NCI-H82 treated with DMSO at 0.1 percent for 48 hours (cell line): Measurements from ENCODE around the gene GPR35.

Source experiments
- DNase-seq: peaks from one replicate; lab custom pipeline; 2025; ENCODE audit not compliant: unreplicated experiment; lab: John Stamatoyannopoulos, UW

Gene GPR35

DNA sequence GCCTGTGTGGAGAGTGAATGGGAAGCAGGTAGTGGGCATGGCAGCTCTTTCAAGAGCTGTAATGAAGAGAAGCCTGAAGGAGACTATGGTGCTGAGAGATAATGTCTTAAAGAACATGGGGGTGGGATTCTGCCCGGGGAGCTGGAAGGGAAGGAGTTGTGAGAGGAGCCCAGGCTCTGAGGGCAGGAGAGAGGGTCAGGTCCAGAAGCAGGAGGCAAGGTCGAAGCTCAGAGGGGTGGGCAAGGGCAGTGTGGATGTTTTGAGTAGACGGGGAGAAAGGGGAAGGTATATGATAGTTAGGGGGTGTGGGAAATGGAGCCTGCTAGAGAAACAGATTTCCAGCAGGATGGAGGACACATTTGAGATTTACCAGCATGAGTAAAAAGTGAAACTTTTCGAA lies 36.6 kb upstream of the GPR35 start:
- no peak for DNase-seq

DNA sequence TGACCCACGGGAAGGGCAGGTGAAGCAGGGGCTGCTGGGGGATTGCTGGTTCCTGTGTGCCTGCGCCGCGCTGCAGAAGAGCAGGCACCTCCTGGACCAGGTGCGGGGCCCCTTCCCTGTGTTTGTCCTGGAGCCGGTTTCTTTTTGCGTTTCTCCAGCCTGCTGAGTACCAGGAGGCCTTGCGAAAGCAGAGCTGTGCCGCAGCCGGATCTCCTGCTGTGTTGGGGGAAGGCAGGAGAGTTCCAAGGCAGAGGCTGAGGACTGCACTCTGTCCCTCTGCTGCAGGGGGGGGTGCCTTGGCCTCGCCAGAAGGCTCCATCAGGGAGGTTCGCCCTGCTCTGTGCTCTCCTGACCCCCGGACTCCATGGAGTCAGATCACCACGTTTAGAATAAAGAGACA lies 35.9 kb upstream of the GPR35 start:
- DNase-seq: no peak

GRCh38 chr2:240589850-240590525 lies 35.3 kb upstream of the GPR35 start:
- DNase-seq: no peak

DNA sequence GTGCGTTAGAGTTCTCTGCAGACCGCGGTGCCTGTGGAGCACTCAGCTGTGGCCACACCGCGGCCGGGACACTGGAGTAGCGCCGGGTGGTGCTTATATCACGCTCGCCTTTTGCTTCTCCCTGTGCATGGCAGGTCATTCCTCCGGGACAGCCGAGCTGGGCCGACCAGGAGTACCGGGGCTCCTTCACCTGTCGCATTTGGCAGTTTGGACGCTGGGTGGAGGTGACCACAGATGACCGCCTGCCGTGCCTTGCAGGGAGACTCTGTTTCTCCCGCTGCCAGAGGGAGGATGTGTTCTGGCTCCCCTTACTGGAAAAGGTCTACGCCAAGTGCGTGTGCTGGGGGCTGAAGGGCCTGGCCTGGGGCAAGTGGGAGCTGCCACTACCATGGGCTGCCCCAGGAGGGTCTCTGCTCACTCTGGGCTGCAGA lies 34.6 kb upstream of the GPR35 start:
- no peak for DNase-seq

GRCh38 chr2:240591226-240591625 lies 34.1 kb upstream of the GPR35 start:
- no peak for DNase-seq

- DNase-seq: no peak
Observed at GRCh38 chr2:240591784-240592183, 33.5 kb upstream of the GPR35 start.

DNA sequence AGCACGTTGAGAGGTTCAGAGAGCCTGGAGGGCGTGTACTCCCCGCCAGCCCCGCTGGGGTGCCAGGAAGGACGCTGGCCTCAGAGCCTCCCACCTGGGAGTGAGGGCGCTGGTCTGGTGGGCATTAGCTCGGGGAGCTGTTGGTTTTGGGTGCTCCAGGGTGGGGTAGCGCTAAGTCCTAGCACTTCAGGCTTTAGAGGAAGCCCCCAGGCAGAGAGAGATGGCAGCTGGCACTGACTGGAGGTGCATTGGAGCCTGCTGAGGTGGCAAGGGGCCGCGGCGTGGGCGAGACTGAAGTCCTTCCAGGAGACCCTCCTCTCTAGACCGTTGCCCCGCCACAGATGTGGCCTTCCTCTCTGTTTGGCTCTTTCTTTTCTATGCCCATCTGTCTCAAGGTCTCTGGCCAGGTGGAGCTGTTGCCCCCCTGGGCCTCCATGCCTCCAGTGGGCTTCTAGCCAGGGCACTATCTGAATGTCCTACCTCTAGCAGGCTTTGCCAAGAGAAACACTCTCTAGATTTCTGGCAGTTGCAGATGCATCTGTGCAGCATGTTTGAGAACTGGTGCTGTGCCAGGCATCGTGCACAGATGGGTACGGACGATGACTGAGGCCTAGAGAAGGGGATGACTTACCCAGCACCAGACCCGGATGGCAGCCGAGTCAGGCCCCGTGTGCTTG lies 32.1 kb upstream of the GPR35 start:
- no peak for DNase-seq

DNA sequence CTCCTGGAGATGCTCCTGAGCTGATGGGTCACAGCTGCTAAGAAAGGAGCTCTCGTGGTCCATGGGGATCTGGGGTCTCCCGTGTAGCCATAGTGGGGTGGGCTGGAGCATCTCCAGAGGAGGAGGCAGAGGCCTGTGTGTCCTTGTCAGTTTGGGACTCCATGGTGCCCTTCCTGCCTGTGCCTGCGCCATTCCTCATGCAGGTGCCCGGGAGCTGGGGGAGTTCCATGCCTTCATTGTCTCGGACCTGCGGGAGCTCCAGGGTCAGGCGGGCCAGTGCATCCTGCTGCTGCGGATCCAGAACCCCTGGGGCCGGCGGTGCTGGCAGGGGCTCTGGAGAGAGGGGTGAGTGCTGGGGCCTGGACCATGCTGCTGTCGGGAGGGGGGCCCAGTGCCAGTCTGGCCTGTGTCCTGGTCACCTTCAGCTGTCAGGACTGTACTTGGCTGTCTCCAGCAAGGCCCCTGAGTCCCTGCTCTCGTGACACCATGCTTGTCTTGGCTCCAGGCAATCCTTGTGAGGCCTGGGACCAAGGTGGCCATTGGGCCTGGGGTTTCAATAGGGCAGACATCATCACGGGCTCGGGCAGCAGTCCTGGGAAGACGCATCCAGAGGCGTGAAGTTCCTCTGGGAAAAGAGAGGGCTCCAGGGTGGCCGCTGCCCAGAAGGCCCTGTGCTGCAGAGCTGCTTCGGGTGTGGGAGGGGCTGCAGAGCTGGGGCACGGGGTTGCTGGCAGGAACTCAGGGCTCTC lies 31.4 kb upstream of the GPR35 start:
- no peak for DNase-seq

DNA sequence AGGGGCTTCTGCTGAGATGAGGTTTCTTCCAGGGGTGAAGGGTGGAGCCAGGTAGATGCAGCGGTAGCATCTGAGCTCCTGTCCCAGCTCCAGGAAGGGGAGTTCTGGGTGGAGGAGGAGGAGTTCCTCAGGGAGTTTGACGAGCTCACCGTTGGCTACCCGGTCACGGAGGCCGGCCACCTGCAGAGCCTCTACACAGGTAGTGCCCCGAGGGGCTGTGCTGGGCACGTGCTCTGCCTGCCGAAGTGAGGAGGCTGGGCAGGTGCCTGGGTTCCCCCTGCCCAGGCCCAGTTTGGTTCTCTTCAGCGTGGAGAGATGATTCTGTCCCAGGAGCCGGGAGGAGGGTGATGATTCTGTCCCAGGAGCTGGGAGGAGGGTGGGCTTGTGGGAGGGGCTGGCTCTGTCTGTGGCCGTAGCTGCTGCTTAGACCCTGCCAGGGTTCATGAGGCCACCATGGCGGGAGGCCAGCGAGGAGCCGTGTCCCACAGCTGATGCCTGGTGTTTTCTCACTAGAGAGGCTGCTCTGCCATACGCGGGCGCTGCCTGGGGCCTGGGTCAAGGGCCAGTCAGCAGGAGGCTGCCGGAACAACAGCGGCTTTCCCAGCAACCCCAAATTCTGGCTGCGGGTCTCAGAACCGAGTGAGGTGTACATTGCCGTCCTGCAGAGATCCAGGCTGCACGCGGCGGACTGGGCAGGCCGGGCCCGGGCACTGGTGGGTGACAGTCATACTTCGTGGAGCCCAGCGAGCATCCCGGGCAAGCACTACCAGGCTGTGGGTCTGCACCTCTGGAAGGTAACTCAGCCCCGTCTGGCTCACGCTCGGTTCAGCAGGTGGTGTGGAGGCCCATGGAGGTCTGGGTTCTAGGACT lies 30.5 kb upstream of the GPR35 start:
- no peak for DNase-seq

DNA sequence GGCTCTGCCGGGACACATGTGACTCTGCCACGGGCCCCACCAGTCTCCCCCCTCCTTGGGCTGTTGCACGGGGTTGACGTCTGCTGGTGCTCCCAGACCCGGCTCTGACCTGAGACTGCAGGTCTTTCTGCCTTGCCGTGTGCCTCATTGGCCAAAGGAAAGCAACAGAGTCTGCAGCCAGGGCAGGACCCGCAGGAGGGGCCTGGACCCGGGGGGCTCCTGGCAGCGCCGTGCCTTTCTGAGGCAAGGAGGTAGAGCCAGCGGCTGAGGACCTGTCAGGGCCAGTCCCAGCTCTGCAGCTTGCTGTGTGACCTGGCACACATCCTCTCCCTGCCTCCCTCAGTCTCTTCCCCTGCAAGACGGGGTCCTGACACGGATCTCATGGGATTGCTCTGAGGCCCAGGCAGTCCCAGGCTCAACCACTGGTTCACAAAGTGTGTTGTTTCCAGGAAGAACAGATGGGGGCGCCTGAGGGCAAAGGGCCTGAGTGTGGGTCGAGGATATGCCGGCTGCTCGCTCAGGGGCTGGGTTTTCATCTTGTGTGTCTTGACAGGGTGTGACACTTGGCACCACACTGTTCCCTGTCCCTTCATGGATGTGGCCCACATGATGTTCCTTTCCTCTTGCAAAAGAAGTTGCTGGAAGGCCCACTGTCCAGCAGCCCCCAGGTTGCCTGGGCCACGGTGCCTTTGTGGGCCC lies 29.8 kb upstream of the GPR35 start:
- DNase-seq: peak; percentile 1

DNA sequence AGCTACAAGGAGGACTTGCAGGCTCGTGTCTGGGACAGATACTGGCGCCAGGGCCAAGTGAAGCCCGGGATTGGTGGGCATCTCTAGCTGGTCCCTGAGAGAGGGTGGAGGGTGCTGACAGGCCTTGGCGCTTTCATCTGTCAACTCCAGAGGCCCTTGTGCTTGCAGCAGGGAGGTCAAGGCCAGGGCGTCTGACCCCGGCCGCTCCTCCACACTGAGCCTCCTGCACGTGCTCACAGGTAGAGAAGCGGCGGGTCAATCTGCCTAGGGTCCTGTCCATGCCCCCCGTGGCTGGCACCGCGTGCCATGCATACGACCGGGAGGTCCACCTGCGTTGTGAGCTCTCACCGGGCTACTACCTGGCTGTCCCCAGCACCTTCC lies 29.2 kb upstream of the GPR35 start:
- no peak for DNase-seq

- DNase-seq: no peak
Observed at GRCh38 chr2:240596491-240596931, 28.8 kb upstream of the GPR35 start.

DNA sequence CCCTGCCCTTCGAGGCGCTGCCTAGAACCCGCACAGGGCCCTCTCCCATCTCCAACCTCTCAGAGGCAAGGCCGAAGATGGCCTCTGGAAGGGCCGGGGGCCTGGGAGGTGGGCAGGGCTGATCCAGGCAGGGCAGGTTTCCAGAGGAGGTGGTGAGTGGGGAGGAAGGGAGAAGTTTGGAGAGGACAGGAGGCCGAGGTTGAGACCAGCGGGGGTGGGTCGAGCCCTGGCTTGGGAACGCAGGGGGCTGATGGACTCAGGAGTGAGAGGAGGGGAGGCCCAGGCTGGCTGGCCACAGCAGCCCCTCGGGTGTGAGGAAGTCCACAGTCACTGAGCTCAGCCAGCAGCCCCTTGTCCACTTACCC lies 28.2 kb upstream of the GPR35 start:
- no peak for DNase-seq

GRCh38 chr2:240597419-240598181 lies 27.7 kb upstream of the GPR35 start:
- DNase-seq: no peak

- DNase-seq: no peak
Observed at GRCh38 chr2:240598311-240598911, 26.9 kb upstream of the GPR35 start.

GRCh38 chr2:240599141-240599583 lies 26.1 kb upstream of the GPR35 start:
- DNase-seq: no peak

DNA sequence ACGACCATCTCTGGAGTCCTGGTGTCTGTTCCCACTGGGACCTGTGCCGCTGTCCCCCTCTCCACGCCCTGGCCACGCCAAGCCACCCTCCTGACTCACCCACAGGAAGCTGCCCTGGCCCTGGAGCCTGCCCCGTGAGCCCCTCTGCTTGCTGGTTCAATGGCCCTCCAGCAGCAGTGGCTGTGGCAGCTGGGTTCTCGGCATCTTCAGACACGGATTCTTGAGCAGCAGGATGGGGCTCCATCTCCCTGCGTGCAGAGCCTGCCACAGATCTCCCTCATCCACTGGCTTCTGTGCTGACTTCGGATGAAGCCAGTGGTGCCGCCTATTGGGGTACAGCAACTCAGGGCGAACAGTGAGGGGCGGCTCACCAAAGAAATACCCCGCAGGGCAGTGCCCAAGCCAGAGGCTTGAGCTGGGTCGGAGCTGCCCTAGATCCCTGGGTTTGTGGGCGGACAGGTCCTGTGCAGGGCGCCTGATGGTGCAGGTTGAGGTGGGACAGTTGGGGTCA lies 24.8 kb upstream of the GPR35 start:
- no peak for DNase-seq

GRCh38 chr2:240601061-240601830 lies 24.0 kb upstream of the GPR35 start:
- no peak for DNase-seq

GRCh38 chr2:240601831-240602160 lies 23.5 kb upstream of the GPR35 start:
- no peak for DNase-seq
